DOHH2 (cell line): ENCODE results near the gene TTC8.

ENCODE experiments used
- CTCF ChIP-seq: fragments of 200-600 bp; sonication (generic); IDR thresholded peaks from one replicate; pipeline ENCODE4 v1.5.1; 2014; ENCODE audit warnings: antibody characterized with exemption, mild to moderate bottlenecking, low read depth, low read length; ENCODE audit not compliant: poor library complexity, severe bottlenecking
- EZH2phosphoT487 ChIP-seq: fragments of 200-600 bp; sonication (generic); IDR thresholded peaks from 2 replicates; pipeline ENCODE4 v1.6.1; 2017; ENCODE audit warnings: borderline replicate concordance, mild to moderate bottlenecking, antibody characterized with exemption, low read length, moderate library complexity, mixed read lengths

DNA sequence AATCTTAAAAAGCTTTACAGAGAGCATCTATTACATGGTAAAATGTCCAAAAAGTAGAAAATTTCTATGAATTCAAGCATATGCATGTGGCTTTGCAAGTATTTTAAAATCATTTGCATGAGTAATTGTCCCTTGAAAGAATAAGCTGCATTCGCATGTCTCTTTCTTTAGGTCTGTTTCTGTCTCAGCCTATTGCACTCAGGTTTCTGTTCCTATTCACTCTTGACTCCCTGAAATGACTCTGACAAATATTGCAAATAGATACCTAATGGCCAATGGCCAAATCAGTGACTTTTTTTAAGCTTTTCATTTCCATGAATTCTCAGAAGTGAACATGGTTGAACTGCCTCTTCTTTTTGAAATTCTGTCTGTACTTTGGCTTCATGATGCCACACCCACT is 6.4 kb upstream of the TTC8 start:
- no peak for TF ChIP-seq CTCF
- TF ChIP-seq EZH2phosphoT487: no peak
